ENCODE results near the gene ZNF865.

The ZNF865 gene

DNA sequence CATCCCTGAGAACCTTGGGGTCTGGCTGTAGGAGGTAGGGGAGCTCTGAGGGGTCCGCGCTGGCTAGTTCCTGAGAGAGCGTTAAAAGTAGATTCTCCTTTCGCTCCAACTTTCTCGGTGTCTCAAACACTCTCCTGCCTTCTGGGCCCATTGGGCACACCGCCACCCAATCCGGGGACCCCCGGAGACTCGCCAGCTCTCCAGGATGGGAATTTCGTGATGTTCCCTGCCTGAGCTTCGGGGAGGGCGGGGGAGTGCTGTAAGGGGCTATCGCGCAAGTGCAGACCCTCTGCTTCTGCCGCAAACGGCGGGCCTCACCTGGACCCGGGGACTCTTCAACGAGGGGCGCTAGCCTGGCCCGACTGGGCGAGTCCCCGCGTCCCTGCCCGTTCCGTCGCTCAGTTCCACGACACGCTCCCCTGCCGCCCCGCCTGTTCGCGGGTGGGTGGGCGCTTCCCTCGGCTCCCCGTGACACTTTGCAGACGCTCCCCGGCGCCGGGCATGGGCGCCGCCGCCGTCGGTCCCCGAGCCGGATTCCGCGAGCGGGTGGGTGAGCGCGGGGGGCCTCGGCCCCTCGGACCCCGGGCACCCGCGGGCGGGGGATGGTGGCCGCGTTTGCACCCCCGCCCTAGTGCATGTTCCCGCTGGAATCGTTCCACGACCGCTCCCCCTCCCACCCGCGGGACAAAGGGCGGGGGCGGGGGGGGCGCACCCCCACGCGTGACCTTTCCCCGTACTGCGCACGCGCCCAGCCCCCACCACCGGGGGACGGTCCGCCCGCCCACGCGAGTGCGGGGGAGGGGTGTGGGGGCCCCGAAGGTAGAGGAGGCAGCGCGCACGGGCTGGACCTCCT lies 42.5 kb downstream of the ZNF865 start, which contains the start of gene CCDC106:
TSS of gene CCDC106 (plus strand) at position 481 of the 853 bp plus-strand sequence. CDS start 835 bp downstream, outside the sequence.
- DNase-seq: peak; percentile 65

DNA sequence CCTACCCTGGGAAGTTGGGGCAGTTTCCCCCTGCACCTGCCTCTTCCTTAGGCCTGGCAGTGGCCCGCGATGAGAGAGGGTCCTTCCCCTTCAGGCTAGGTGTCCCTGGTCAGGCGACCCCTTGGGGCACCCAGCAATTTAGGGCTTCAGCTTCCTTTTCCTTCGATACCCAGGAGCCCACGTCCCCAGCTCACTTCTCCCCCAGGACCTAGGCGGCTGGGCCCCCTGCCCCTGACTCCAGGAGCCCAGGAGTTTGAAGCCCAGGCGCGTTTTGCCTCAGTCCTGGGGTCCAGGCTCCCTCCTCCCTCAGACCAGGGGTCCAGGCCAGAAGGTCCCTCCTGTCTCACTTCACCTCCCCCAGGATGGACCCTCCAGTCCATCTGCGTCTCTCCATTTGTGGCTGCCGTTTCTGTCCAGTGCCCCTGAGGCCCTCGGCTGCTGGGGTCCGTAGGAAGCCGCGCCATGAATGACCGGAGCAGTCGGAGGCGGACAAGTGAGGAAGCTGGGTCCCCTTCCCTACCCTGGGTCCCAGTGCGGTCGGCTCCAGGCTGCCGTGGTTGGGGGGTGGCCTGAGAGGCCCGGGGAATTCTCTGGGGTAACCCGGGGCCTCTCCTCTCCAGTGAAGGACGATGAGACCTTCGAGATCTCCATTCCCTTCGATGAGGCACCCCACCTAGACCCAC lies 43.3 kb downstream of the ZNF865 start:
- DNase-seq: no peak

DNA sequence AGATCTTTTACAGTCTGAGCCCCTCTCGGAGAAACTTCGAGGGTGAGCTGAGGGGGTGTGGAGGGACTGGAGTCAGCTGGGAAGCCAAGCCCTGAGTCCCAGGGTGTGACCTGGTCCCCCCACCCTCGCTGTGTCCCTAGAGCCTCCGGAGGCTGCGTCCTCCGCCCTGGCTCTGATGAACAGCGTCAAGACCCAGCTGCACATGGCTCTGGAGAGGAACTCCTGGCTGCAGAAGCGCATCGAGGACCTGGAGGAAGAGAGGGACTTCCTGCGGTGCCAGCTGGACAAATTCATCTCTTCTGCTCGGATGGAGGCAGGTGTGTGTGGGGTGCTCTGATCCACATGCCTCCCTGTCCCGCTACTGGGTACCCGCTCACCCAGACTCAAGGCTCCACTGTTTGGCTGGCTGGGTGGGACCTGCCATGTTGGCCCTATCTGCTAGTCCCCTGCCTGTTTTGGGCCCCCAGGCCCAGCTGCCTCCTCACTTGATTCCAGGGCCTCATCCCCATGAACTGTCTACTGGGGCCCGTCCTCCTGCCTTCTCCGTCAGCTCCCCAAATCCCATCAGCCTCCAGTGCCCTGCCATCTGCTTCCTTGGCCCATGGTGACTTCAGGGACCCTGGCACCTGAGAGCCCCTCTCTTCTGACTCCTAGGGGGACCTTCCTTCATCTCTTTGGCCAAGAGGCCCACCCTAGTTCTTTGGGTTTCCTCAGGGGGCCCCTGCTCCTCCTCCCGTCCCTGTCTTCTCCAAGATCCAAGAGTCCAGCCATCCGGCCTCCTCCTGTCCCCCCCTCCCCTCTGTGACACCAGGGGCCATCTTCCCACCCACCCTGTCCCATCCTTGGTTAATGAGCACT lies 44.0 kb downstream of the ZNF865 start:
- DNase-seq: no peak

DNA sequence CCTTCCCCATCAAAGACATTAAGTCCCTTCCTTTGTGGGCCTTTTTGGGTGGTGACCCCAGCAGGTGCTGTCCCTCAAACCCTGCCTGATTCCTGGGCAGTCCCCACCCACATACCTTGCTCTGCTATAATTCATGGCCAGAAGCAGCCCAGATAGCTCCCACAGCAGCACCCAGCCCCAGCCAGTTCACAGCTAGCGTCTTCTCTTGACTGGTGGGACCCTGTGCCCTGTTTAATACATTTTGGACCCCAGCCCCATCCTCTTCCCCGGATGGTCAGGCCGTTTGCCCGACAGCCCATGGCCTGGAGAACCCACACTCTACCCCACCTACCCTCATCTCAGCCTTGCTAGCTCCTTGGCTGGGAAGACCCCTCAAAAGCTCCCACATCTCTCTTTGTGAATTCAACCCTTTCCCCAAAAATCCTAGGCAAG lies 44.7 kb downstream of the ZNF865 start:
- DNase-seq: no peak

DNA sequence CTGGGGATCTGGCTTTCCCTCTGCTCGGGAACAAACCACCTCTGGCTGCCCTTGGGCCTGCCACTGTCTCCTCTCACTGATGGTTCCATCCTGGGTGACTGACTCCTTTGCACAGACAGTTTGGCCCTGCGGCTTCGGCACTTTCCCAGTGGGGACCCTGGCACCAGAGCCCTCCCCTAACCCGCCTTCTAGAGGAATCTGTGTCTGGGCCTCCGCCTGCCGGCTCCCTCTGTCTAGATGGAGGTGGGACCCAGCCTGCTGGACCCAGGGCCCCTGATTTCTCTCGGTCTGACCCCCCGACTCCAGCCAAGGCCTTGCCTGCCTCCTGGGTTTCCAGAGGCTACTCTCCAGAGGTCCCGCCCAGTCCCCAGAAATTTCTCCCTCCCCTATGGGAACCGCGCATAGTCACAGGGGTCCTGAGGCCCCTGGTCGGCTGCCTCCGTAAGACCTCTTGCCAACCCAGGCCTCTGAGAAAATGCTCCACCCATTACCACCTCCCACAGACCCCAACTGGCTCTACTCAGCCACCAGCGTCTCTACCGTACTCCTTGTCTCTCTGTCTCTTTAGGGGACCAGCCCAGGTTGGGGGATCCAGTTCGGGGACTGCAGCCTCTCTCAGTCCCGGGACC lies 45.3 kb downstream of the ZNF865 start:
- DNase-seq: no peak

DNA sequence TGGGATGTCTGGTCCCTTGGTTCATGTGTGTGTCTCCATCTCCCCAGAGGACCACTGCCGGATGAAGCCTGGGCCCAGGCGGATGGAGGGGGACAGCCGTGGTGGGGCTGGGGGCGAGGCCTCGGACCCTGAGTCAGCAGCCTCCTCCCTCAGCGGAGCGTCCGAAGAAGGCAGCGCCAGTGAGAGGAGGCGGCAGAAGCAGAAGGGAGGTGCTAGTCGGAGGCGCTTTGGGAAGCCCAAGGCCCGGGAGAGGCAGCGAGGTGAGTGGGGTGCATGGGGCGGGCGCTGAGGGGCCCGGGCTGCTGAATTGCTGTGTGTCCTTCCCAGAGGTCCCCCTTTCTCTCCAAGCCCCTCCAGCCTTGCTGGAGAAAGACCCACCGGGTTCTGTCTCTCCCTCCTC lies 45.8 kb downstream of the ZNF865 start:
- no peak for DNase-seq

DNA sequence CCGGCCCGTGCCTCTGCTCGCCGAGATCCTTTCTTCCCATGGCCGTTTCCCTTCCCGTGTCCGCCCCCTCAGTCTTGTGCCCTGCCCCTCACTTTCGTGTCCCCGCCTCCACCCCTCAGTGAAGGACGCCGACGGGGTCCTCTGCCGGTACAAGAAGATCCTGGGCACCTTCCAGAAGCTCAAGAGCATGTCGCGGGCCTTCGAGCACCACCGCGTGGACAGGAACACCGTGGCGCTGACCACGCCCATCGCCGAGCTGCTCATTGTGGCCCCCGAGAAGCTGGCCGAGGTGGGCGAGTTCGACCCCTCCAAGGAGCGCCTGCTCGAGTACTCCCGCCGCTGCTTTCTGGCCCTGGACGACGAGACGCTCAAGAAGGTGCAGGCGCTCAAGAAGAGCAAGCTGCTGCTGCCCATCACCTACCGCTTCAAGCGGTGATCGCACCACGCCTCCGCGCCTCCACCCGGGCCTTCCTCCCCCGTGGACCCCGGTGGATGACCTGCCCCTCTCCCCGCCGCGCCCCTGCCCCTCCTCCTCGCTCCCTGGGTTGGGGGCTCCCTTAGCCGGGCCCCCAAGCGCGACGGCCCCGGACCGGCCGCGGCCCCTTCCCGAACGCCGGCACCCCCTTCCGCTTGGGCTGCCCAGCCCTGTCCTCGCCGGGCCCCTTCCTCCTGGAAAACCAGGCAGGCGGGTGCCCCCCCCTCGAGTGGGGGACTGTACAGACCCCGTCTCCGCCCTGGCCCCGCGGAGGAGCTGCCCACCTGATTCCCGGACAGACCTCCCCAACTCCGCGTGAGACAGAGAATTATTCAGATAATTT lies 47.1 kb downstream of the ZNF865 start:
- DNase-seq: no peak

DNA sequence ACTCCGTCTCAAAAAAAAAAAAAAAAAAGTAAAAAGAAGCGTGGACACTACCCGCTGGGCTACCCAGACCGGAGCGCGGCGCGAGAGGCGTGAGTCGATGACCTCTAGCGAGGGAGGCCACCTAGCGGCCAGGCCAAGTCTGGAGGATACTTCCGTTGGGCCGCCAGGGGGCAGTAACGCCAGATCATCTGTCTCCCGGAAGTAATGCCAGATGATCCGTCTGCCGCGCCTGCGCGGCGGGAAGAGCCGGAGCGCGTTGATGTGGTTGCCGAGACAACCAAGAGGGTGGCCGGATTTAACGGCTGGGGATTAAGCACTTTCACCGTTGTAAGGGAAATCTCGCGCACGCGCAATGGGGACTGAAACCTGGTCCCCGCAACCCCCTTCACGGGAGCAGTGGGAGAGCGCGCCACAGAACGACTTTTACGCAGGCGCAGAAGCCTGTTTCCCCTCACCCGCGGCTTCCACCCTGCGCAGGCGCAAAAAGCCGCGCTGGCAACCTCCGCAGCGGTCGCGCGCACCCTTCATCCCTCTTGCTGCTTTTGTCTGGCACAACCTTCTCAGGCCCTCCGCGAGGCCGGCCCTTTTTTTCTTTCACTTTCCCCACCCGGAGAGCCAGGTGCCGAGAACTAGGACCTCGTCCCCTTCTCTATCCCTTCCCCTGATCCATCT lies 48.3 kb downstream of the ZNF865 start:
- DNase-seq: peak; percentile 98

DNA sequence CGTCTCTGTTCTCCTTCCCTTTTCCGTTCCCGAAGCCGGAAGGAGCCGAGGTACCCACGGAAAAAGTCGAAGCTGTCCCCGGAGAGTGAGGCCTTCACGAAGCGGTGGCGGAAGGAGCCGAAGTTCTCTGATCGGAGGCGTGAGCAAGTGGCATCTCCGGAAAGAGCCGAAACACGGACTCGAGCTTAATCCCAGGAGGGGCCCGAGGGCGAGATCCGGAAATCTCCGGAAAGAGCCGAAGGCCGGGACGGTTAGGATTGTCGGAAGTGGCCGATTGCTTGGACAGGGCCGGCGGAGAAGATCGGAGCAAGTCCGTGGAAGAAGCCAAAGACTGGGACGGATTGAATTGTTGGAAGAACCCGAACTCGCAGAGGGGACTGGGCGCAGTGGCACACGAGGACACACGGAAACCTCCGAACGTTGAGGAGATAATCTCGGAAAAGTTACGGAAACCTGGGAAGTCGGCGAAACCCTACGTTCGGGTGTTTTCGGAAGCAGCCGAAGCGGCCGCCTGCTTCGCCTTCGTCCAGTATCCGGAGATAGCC lies 48.9 kb downstream of the ZNF865 start:
- DNase-seq: peak; percentile 98

DNA sequence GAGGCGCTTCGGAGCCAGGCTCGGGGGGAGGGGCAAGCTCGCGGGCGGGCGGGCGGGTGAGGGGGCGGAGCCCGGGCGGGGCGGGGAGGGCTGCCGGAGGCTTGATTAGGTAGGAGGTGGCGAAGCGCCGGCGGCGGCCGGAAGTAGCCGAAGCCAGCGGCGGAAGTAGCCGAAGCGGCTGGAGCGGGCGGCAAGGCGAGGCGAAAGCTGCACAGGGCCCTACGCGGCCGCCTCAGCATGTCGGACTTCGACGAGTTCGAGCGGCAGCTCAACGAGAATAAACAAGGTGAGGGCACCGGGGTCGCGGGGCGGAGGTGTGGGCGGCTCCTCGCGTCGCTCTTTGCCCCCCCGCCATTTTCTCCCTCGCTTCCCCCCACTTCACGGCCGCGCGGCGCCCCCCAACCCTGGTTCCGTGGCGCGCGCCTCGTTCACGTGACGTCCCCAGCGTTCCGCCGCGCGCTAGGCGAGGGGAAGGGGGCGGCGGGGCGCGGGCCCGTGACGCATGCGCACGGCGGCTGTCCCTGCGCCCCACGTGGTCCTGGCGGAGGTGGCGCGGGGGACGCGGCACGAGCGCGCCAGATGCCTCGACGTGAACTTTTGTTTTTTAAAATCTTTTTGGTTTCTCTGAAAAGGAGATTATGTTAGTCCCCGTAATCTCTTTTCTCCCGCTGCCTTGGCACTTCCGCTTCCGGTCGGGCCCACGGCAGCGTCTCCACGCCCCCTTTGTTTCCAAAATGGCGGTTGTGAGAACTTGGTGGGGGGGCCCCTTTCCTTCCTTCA lies 49.6 kb downstream of the ZNF865 start, which contains the start of gene U2AF2:
TSS of gene U2AF2 (plus strand) at position 168 of the 780 bp plus-strand sequence. CDS start at position 238, 70 bp downstream.
- peak; percentile 98 for DNase-seq

DNA sequence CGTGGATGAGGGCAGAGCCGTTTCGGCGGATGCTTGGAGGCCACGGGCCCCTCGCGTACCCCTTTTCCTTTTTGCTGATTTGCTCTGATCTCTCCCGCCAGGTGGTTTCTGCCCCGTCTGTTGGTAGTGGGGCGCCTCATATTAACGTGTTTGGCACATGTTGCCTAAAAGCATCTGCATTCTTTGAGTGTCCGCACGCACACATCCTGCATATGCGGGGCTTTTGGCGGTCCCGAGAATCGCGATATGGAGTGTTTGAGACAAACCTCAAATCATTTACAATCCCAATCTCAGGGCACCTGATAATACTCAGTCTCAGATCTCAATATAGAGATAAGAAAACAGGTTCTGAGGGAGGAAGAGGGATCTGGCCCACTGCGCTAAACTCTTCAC lies 50.2 kb downstream of the ZNF865 start:
- no peak for DNase-seq

DNA sequence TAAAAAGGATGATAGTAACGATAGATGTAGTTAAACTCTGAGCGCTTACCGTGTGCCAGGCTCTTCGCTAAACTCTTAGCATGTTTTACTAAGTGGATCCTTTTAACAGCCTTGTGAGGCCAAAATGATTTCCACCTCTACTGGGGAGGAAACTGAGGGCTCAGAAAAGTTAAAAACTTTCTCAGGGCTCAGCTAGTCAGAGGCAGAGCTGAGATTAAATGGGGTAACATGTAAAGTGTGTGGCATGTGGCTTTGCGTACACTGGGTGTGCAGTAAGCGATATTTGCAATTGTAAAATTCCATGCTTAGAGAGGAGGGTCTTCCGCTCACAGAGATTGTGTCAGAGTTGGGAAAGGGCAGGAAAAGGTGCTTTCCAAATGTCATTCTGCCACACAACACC lies 51.1 kb downstream of the ZNF865 start:
- no peak for DNase-seq

DNA sequence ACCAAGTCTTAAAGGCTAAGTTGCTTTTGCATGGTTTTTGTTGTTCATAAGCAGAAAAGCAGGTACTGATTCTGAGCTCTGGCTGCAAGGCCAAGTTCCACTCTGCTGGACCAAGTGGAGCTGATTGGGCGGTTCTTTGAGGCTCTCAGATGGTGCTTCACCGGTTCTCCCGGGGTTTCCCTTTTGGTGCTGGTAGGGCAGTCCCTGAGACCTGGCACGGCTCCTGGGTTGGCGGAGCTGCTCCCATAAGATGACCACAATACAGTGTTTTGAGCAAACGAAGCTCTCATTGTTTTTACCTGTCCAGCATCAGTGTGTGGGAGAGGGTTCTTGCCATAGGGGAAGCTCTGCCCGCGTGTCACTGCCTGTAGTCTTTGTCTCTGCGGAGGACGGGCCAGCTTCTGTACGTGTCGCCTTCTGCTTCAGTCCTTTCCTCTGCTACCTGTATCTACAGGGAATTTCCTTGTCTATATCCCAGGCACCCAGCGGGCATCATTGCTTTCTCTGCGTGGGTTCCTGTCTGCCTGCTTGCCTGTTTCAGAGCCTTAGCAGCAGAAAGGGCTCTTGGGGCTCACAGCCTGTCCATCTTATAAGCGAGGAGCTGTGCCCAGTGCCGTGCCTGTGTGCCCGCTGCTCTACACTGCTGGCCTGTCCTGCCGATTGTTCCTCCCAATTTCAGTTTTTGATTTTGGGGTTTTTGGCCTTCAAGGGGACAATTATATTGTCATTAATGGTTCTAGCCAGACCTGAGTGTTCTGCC lies 51.7 kb downstream of the ZNF865 start:
- no peak for DNase-seq

DNA sequence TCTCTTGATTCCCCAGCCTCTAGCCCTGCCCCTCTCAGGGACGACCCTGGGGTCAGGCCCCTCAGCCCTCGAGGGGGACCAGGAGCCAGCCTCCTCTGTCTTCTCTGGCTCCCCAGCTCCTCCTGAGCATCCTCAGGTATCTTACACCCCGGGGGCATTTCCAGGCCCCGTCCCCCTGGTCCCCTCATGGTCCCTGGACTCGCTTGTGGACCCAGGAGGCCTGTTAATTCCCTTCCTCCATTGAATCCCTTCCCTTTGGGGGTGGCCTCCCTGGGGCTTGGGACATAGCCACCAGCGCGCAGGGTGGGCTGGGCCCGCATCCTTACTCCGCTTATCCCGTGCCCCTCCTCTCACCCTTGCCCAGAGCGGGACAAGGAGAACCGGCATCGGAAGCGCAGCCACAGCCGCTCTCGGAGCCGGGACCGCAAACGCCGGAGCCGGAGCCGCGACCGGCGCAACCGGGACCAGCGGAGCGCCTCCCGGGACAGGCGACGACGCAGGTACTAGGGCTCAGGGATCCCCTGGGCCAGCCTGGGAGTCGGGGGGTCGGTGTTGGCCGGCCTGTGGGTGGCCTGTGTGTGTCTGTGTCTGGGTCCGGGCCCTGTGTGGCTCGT lies 53.5 kb downstream of the ZNF865 start:
- DNase-seq: no peak

DNA sequence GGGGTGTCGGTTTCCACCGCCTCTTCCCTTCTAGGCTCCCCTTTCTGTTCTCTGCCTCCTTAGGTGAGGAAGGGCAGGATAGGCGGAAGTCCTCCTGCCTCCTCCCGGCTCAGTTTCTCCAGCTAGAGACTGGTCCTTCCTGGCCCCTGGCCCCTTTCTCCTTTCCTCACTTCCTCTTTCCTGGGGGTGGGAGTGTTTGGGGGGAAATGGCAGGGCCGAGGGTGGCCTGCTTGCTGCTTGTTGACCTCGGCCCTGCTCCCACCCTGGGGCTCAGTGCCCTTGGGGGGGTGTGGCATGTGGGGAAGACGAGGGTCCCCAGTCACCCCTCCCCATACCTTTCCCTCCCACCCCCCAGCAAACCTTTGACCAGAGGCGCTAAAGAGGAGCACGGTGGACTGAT lies 54.4 kb downstream of the ZNF865 start:
- DNase-seq: no peak

DNA sequence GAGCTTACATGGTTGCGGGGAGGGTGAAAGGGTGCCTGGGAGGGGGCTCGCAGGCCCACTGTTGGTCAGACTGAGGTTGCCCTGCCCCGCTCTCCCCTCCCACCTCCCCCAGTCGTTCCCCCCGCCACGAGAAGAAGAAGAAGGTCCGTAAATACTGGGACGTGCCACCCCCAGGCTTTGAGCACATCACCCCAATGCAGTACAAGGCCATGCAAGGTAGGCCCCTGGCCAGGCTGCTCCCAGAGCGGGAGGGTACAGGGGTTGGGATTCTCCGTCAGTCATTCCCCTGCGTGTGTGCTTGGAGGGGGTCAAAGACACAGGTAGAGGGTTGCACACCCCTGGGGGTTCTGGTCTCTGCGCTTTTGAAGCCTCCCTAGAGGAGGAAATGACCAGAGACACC lies 55.0 kb downstream of the ZNF865 start:
- no peak for DNase-seq

DNA sequence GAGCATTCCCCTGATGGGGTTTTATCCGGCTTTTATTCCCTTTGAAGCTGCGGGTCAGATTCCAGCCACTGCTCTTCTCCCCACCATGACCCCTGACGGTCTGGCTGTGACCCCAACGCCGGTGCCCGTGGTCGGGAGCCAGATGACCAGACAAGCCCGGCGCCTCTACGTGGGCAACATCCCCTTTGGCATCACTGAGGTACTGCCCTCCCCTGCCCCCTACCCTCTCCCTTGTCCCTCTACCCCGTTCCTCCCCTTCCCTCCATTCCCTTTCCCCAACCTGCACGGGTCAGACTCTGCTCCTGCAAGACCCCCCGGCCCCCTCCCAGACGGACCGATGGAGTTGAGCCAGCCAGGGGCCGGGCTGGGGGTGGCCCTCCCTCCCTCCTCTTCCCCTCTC lies 55.5 kb downstream of the ZNF865 start:
- DNase-seq: no peak

DNA sequence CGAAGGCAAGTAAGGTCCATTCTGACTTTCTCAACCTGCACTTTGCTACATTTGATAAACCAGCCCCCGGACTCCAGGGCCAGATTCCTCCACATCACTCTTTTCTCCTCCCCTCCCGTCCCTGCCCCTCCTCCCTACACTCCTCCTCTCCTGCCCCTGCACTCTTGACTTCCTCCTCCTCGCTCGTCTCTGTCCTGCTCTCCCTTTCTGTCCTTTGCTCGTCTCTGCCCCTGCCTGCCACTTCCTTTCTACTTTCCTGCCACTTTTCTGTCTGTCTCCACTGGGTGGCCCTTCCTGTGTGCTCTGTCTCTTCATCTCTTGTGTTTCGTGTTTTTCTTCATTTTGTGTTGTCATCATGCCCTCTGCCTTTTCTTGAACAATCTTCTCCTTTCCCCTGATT lies 56.4 kb downstream of the ZNF865 start:
- DNase-seq: no peak

Measured in stimulated activated CD8-positive, alpha-beta memory T cell treated with anti-CD3 and anti-CD28 coated beads, Interleukin-4, amount 100 ng/mL, for 48 hours (primary cell).